AG20443 (cell line): ENCODE measurements around the gene KIRREL3.
A peak's percentile ranks its signal among the peaks of the same experiment; 100 is the strongest.

Experiments
- DNase-seq: peaks from one replicate; pipeline ENCODE4 v3.0.0; 2012; ENCODE audit warnings: low spot score, mixed read lengths

Gene KIRREL3

GRCh38 chr11:126997196-126997595, 3.4 kb downstream of the KIRREL3 start:
- no peak for DNase-seq

- DNase-seq: no peak
Measured at GRCh38 chr11:126996036-126996804, 4.3 kb downstream of the KIRREL3 start.

DNA sequence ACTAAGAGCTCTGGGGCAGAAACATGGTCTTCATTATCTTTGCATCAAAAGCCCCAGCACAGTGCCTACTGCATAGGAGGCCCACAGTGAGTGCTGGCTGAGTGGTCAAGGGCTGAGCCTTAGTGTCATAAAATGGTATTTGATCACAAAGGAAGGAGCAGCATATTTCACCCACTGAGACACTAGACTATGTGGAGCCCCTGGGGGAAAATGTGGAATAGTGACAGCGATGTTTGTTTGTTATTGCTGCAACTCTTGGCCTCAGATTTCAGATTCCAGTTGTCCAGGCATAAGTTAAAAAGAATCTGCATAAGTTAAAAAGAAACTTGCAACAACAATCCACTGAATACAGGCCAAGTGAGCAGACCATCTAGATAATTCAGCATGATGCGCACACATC, 7.0 kb downstream of the KIRREL3 start:
- no peak for DNase-seq

DNA sequence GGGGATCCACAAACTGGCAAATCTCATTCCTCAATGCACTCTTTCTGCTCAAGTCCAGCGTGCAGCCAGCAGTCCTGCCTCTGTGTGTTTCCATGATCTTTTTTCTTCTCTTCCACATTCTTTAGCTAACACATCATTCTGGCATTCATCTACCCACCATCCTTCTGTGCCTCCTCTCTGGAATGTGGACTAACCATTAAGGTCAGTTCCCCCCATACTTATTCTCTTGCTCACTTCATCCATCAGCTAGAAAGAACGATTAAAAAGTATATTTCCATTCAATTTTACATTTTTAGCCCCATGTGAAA, 7.8 kb downstream of the KIRREL3 start:
- DNase-seq: peak; percentile 75

DNA sequence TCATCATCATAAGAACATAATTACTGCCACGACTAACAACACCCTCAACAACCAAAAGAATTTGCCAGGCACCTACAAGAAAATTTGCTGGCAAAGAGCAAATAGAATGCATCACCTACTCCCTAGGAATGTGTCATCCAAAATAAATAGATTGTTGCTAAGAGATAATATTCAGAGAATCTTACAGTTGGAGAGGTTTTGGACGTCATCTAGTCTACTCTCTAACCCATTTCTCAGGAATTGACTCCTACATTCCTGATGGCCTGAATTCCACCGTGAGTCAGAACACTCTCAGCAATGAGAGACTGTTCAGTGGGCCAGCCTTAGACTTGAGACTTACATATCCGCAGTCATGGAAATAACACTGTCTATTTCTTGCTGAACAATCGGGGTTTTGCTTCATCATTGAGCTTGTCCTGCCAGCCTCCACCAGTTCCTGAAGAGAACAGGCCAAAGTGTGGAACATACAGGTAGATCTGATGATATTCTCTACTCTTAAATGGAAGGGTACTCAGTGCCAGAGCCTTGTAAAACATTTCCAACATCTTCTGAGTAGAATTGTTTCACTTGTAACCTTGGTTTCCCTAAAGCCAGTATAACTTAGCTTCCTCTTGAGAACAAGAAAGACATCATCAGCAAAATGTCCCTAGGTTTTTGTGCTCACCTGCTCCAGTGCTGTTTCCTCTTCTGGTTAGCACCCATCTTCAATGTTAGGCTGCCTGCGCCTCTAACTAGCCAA, 8.3 kb downstream of the KIRREL3 start:
- DNase-seq: peak; percentile 85

DNA sequence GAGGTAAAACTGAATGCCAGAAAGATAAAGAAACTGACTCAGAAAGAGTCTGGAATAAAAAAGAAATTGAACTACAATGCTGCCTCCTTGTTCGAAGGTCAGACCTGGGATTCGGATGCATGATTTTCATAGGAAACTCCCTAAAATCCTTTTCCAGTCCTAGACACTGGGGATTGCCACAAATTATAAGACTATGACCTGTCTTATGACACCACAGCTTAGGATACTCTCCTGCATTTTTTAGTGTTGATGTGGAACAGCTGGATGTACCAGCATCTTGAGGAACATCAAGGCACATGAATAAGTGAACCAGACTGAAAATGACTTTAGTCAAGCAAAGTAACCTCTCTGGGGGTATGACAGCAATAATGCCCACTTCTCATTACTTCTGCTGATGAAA, 9.0 kb downstream of the KIRREL3 start:
- peak; percentile 49 for DNase-seq

- DNase-seq: peak; percentile 35
Measured at GRCh38 chr11:126990716-126991480, 9.7 kb downstream of the KIRREL3 start.

- DNase-seq: peak; percentile 88
Measured at GRCh38 chr11:126989942-126990715, 10.4 kb downstream of the KIRREL3 start.

DNA sequence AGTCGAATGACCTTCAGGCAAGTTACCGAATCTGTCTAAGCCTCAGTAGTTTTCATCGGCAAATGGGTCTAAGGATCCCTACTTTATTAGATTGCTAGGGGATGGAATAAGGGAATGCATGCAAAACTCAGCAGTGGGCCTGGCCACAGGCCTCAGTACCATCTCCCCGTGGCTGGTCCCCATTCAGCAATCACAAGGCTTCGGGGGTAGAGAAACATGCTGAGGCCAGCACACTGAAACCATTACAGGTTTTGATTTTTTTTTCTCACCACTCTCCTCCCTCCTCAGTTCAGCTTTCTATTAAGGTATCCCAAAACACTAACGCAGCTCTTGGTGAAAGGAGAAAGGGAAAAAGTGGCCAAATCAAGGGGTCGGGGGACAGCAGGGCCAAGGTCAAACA, 11.9 kb downstream of the KIRREL3 start:
- no peak for DNase-seq

GRCh38 chr11:126981635-126982034, 18.9 kb downstream of the KIRREL3 start:
- no peak for DNase-seq

GRCh38 chr11:126978911-126979310, 21.7 kb downstream of the KIRREL3 start:
- no peak for DNase-seq

- no peak for DNase-seq
Measured at GRCh38 chr11:126978165-126978564, 22.4 kb downstream of the KIRREL3 start.

DNA sequence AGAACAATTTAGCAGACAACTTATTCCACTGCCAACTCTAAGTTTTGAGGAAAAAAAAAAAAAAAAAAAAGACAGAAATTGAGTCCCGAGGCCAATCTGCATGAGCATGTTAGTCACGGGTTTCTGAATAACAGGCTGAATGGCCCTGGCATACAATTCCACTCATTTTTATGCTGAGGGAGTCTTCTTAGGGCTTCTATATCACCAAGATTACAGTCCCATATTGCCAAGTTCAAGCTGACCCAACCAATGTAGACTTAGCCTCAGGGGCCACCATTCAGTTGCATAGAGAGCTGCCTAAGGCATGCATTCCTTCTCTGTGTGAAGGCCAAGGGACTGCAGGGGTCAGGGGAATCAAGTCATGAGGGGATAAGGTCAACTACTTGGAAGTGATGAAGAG, 27.5 kb downstream of the KIRREL3 start:
- no peak for DNase-seq

GRCh38 chr11:126971305-126971704, 29.3 kb downstream of the KIRREL3 start:
- DNase-seq: no peak

GRCh38 chr11:126969865-126970479, 30.6 kb downstream of the KIRREL3 start:
- DNase-seq: peak; percentile 84

DNA sequence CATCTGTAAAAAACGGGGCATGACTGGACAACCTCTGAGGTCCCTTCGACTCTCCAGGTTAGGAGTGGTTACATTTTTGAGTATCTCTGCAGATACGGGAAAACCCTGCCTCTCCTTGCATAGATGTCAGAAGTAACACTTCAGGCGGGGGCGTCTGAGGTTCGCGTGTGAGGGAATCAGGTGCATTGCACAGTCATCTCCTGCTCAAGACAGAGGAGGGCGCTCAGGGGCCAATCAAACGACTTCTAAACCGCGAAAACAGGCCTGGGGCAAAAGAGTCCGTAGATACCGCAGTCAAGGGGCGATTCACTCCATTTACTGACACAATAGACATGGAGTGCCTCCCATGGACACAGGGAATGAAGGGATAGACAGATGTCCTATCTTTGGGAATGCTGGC, 31.7 kb downstream of the KIRREL3 start:
- no peak for DNase-seq

DNA sequence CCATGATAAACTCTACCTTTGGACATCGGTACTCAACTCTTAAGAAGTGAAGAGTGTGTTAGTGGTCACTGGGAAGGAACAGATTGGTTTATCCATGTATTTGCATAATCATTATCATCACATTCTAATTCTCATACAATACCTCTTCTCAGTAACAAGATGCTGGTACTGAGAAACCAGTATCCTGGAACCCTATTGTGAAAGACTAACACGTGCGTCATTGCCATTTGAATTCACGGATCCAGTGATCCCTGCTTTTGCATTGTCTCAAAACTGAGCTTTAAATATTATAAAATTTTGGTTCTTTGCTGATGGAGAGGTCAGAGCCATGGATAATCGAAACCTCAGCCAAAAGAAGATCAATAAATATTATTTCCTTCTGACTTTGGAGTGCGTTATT, 35.2 kb downstream of the KIRREL3 start:
- DNase-seq: no peak

DNA sequence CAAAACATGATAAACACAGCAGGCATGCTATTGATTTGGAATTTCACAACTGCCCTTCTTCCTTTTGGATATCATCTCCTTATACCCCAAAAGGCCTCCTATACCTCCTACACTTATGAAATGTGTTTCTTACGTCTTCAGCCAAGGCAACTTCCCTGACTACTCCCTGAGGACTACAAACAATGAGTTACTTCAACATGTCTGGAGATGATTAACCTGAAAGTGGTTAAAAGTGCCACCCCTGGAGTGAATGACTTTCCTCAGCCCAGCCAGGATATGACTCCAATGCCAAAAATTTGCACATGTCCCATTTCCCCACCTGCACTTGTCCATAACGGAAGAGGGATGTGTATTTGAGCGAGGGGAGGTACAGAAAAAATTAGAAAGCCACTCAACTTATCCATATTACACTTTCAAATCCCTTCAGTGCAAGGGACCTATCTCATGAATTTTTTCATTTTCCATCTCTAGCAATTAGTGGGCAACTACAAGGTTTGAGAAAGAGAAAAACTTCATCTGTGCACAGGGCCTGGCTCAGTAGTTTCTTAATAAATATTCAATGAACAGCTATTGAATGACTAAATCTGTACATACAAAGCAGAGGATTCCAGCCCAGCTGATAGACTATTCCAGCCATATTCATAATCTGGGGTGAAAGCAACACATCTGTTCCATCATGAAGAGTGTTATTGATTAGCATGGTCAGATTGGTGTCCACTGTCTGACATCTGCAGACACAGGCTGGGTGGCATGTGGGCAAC, 36.8 kb downstream of the KIRREL3 start:
- peak; percentile 28 for DNase-seq

- no peak for DNase-seq
Measured at GRCh38 chr11:126963115-126963514, 37.5 kb downstream of the KIRREL3 start.

DNA sequence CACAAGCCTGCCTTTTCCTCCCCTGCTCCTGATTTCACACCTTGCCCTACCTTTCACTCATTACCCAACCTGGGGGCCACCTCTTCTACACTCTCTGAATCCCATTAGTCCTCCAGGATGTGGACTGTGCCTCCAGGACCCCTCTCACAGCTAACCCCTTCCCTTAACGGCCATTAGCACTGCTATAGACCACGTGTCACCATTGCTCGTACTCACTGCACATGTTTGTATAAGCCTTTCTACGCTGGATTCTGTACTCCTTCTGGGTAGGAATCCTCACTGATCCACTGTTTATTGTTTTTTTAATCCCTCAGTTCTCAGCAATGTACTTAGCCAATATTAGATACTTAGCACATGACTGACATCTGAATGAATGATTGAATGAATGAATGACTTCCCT, 40.9 kb downstream of the KIRREL3 start:
- DNase-seq: no peak

GRCh38 chr11:126956635-126957034, 43.9 kb downstream of the KIRREL3 start:
- peak; percentile 12 for DNase-seq
